Esophagus squamous epithelium (tissue), 5 donors: ENCODE results near the gene HTR2A. TPM values are rescaled to one million over a fixed set of nuclear protein-coding genes. Genes with fewer than 3 reads are reported as not detected.

Experiments
- DNase-seq: peaks from one replicate; lab custom pipeline; 2025; lab: John Stamatoyannopoulos, UW
- H3K27ac ChIP-seq, 4 donors: fragments of 200-600 bp; sonication (generic); one replicate each; pipeline ENCODE4 v1.5.1; 2016 to 2019; ENCODE audit warnings: mild to moderate bottlenecking in 1 of 4
- H3K27me3 ChIP-seq, 4 donors: fragments of 200-600 bp; sonication (generic); 1 replicate in 3 of 4; 2 replicates in 1 of 4; pipeline versions ENCODE4 v1.5.1 to v1.6.0; 2017 to 2021; ENCODE audit warnings: antibody characterized with exemption in 1 of 4
- H3K36me3 ChIP-seq, 3 donors: fragments of 200-600 bp; sonication (generic); one replicate each; pipeline ENCODE4 v1.5.1; 2016 to 2019
- H3K4me1 ChIP-seq, 3 donors: fragments of 200-600 bp; sonication (generic); one replicate each; pipeline ENCODE4 v1.5.1; 2017 to 2019
- H3K4me3 ChIP-seq, 4 donors: fragments of 200-600 bp; sonication (generic); 1 replicate in 3 of 4; 2 replicates in 1 of 4; pipeline ENCODE4 v1.5.1; 2016 to 2019; ENCODE audit warnings: mild to moderate bottlenecking in 2 of 4, moderate library complexity in 1 of 4
- H3K9me3 ChIP-seq, 3 donors: fragments of 200-600 bp; sonication (generic); one replicate each; pipeline ENCODE4 v1.5.1; 2016 to 2019
- POLR2A ChIP-seq, 4 donors: fragments of 450-650 bp; IDR thresholded peaks; one replicate each; pipeline ENCODE4 v1.6.1; 2017; ENCODE audit warnings: antibody characterized with exemption in 4 of 4, mild to moderate bottlenecking in 4 of 4, moderate library complexity in 3 of 4
- WGBS, 2 donors: methylation state at CpG; one replicate each; pipeline ENCODE4 v1.1.5; 2018; 5-methylcytosine and 5-hydroxymethylcytosine counted together
- intact Hi-C: fragments of 100-400 bp; cut with DNase I; formaldehyde crosslinking; loops from one replicate; pipeline ENCODE4 v1.15.0; 2022
- total RNA-seq, 4 donors: library from RNA; depleted of rRNA; stranded (reverse); fragments of >200 nt; gene quantifications; one replicate each; pipeline ENCODE4 v1.1.0, GENCODE V29; 2016
- TF ChIP-seq, protein P1 (sequence below), 6 experiments: fragments of 450-650 bp in 4 of 6; fragments of 200-600 bp in 2 of 6; sonication (generic) in 2 of 6; IDR thresholded peaks; one replicate each; pipeline ENCODE4 v1.5.1; 2016 to 2019; ENCODE audit warnings: antibody characterized with exemption in 6 of 6, mild to moderate bottlenecking in 4 of 6, moderate library complexity in 4 of 6
- donor health status: DM: yes; HTN: yes; CAD: no.

Gene HTR2A
- total RNA-seq, 4 donors from 2014 or later: 0.03 to 0.19 TPM; not detected in 2

- H3K4me1 ChIP-seq: no peaks in the 10 kb centered on the region
- WGBS, 2 donors: 59 to 77% methylated on average over 3 of the region's 3 CpGs
Measured at GRCh38 chr13:46905249-46905648, 8.4 kb upstream of the HTR2A start.

DNA sequence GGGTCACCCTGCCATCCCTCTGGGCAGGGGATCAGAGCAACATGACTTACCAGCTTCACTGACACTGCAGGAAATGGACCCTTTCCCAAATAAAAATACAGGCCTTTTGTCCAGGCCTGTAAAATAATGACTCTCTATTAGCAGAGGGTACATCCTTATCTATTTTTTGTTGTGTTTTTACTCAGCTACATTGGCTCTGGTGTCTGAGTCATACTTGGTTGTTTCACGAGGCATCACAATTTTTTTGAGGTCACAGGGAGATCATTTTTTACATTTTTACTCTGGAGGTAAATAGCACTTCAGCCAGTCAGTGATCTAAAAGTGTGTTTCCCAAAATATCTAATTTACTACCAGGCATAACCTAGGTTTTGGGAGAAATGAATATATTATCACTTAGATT is 6.9 kb upstream of the HTR2A start:
- TF ChIP-seq, protein P1, sequence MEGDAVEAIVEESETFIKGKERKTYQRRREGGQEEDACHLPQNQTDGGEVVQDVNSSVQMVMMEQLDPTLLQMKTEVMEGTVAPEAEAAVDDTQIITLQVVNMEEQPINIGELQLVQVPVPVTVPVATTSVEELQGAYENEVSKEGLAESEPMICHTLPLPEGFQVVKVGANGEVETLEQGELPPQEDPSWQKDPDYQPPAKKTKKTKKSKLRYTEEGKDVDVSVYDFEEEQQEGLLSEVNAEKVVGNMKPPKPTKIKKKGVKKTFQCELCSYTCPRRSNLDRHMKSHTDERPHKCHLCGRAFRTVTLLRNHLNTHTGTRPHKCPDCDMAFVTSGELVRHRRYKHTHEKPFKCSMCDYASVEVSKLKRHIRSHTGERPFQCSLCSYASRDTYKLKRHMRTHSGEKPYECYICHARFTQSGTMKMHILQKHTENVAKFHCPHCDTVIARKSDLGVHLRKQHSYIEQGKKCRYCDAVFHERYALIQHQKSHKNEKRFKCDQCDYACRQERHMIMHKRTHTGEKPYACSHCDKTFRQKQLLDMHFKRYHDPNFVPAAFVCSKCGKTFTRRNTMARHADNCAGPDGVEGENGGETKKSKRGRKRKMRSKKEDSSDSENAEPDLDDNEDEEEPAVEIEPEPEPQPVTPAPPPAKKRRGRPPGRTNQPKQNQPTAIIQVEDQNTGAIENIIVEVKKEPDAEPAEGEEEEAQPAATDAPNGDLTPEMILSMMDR (IDR thresholded peaks at IDR 0.05): no peak
- TF ChIP-seq POLR2A (IDR thresholded peaks at IDR 0.05): no peak
- intact Hi-C loops: no loop called here
- Histone ChIP-seq H3K9me3 (no peaks in the 10 kb centered on the region), H3K27me3 (no peaks in the 10 kb centered on the region), H3K36me3 (no peaks in the 10 kb centered on the region), H3K4me1 (no peaks in the 10 kb centered on the region), H3K27ac (no peak overlapping the region), H3K4me3 (no peak overlapping the region)
- WGBS, 2 donors: 33 to 37% methylated on average over 1 of the region's 1 CpG
- DNase-seq: no peak

More at GRCh38 chr13:46905249-46905648, 8.4 kb upstream of the HTR2A start:
- H3K36me3 ChIP-seq: no peaks in the 10 kb centered on the region
- no peaks in the 10 kb centered on the region for H3K9me3 ChIP-seq
- no peak for TF ChIP-seq POLR2A (IDR thresholded peaks at IDR 0.05)
- TF ChIP-seq, protein P1 (IDR thresholded peaks at IDR 0.05): no peak
- H3K27me3 ChIP-seq: no peaks in the 10 kb centered on the region
- DNase-seq: no peak
- no peak overlapping the region for H3K27ac ChIP-seq
- intact Hi-C loops: no loop called here
- H3K4me3 ChIP-seq: no peak overlapping the region

DNA sequence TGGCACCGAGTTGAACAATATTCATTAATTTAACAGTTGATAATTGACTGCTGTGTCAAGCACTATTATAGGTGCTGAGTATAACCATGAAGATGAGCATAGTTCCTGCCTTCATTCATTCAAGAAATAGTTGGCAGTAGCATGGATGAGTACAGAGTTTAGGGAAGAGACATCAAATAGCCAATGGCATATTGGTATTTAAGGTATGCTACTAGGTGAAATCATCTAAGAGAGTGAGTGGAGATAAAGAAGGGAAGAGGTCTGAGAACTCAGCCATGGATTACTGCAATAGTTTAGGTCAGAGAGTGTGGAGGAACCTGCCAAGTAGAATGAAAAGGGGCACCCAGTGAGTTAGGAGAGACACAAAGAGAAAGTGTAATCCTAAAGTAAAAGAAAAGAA is 4.9 kb upstream of the HTR2A start:
- Histone ChIP-seq H3K9me3 (no peaks in the 10 kb centered on the region), H3K4me1 (no peaks in the 10 kb centered on the region), H3K27ac (no peak overlapping the region), H3K36me3 (no peaks in the 10 kb centered on the region), H3K27me3 (no peaks in the 10 kb centered on the region), H3K4me3 (no peak overlapping the region)
- intact Hi-C loops: no loop called here
- no peak for DNase-seq
- TF ChIP-seq, protein P1 (IDR thresholded peaks at IDR 0.05): no peak
- no peak for TF ChIP-seq POLR2A (IDR thresholded peaks at IDR 0.05)
- 61 to 66% methylated on average over 1 of the region's 1 CpG for WGBS, 2 donors

GRCh38 chr13:46899801-46900200 is 2.9 kb upstream of the HTR2A start:
- Histone ChIP-seq H3K4me1 (peaks cover 0 to 6% (median 0%) of the 10 kb centered on the region in 3 donors), H3K9me3 (no peaks in the 10 kb centered on the region), H3K36me3 (no peaks in the 10 kb centered on the region), H3K4me3 (no peak overlapping the region), H3K27me3 (peaks cover 0 to 6% (median 0%) of the 10 kb centered on the region in 4 donors), H3K27ac (no peak overlapping the region)
- DNase-seq: no peak
- 88 to 100% methylated on average over 1 to 4 of the region's 5 CpGs for WGBS, 2 donors
- TF ChIP-seq POLR2A (IDR thresholded peaks at IDR 0.05): no peak
- TF ChIP-seq, protein P1 (IDR thresholded peaks at IDR 0.05): no peak
- intact Hi-C loops: no loop called here

- intact Hi-C loops: no loop called here
- Histone ChIP-seq H3K36me3 (no peaks in the 10 kb centered on the region), H3K4me3 (peak overlapping the region in 1 of 4 donors; percentile 73), H3K9me3 (no peaks in the 10 kb centered on the region), H3K27me3 (peaks cover 0 to 27% (median 0%) of the 10 kb centered on the region in 4 donors), H3K4me1 (peaks cover 0 to 24% (median 5%) of the 10 kb centered on the region in 3 donors), H3K27ac (peak overlapping the region in 2 of 4 donors; percentile 29 to 53)
- no peak for DNase-seq
- no peak for TF ChIP-seq POLR2A (IDR thresholded peaks at IDR 0.05)
- TF ChIP-seq, protein P1 (IDR thresholded peaks at IDR 0.05): no peak
- WGBS, 2 donors: 65 to 77% methylated on average over 8 of the region's 8 CpGs
Measured at GRCh38 chr13:46895381-46895780, 1.5 kb downstream of the HTR2A start.
